GM12878 (cell line): ENCODE results near the gene PIK3C3. TPM values are rescaled to one million over a fixed set of nuclear protein-coding genes. Genes with fewer than 3 reads are reported as not detected.

ENCODE experiments used
- ATAC-seq: fragments of 200-7000 bp; cut with Tn5 transposase; 3 replicates; pipeline ENCODE4 v1.9.1; 2020; ENCODE audit warnings: mild to moderate bottlenecking, moderate library complexity
- BruUV-seq: library from RNA; stranded (reverse); fragments of 400-500 nt; replicated peaks from 2 replicates; lab custom pipeline; 2021; lab: Mats Ljungman, UMichigan
- CTCF ChIA-PET: fragments of 300-600 bp; sonication (Branson Sonifier 250); formaldehyde crosslinking; extraction: SDS; loops from one replicate; lab custom pipeline; 2021; ENCODE audit warnings: inconsistent platforms; lab: Yijun Ruan, JAX
- POLR2A ChIA-PET: fragments of 350-600 bp; formaldehyde crosslinking; extraction: SDS; loops from one replicate; lab custom pipeline; 2021; ENCODE audit warnings: inconsistent platforms; lab: Charles Lee
- RAD21 ChIA-PET: fragments of 300-600 bp; sonication (Branson Sonifier 250); formaldehyde crosslinking; loops from one replicate; lab custom pipeline; 2023; ENCODE audit warnings: antibody characterized with exemption; ENCODE audit not compliant: unreplicated experiment; lab: Charles Lee
- SMC1A ChIA-PET: fragments of 300-600 bp; sonication (Branson Sonifier 250); formaldehyde crosslinking; loops from one replicate; lab custom pipeline; 2023; ENCODE audit not compliant: unreplicated experiment, uncharacterized antibody; lab: Charles Lee
- DNase-seq: peaks from one replicate; pipeline ENCODE4 v3.0.0-alpha.2; 2011; ENCODE audit warnings: low read depth, low spot score
- FAIRE-seq: peaks from 3 replicates; lab custom pipeline; 2011; peaks lifted over from hg19 to GRCh38; lab: Jason Lieb, UNC
- H2AFZ ChIP-seq: 2 replicates; pipeline ENCODE4 v1.6.0; 2011; ENCODE audit warnings: low read depth, low read length, control low read depth; ENCODE audit not compliant: control insufficient read depth
- H3K27ac ChIP-seq: 2 replicates; pipeline ENCODE4 v1.5.1; 2011; ENCODE audit warnings: control low read depth; ENCODE audit not compliant: control insufficient read depth, insufficient read depth
- H3K27me3 ChIP-seq, 2 experiments: replicated peaks in 1 of 2; 2 replicates each; pipeline versions ENCODE4 v1.6.0 to v1.6.1; 2011; ENCODE audit warnings: low read length in 1 of 2; ENCODE audit not compliant: control insufficient read depth in 2 of 2, insufficient read depth in 2 of 2
- H3K36me3 ChIP-seq, 2 experiments: 2 replicates each; pipeline ENCODE4 v1.5.1; 2011; ENCODE audit warnings: low read length in 1 of 2; ENCODE audit not compliant: control insufficient read depth in 2 of 2, insufficient read depth in 2 of 2
- H3K4me1 ChIP-seq: 2 replicates; pipeline ENCODE4 v1.6.1; 2011; ENCODE audit warnings: mild to moderate bottlenecking, low read length, moderate library complexity, mixed read lengths; ENCODE audit not compliant: control insufficient read depth, insufficient read depth
- H3K4me2 ChIP-seq: 2 replicates; pipeline ENCODE4 v1.6.0; 2011; ENCODE audit warnings: control low read depth; ENCODE audit not compliant: control insufficient read depth, insufficient read depth
- H3K4me3 ChIP-seq: fragments of 200-600 bp; sonication (generic); 2 replicates; pipeline ENCODE4 v1.5.1; 2016
- H3K79me2 ChIP-seq: 2 replicates; pipeline ENCODE4 v1.6.0; 2011; ENCODE audit warnings: low read length; ENCODE audit not compliant: control insufficient read depth, insufficient read depth
- H3K9ac ChIP-seq: 2 replicates; pipeline ENCODE4 v1.8.0; 2011; ENCODE audit warnings: low read length, control low read depth, mixed read lengths; ENCODE audit not compliant: control insufficient read depth, insufficient read depth
- H3K9me3 ChIP-seq: replicated peaks from 3 replicates; pipeline ENCODE4 v1.5.1; 2011; ENCODE audit warnings: mild to moderate bottlenecking, low read length; ENCODE audit not compliant: control insufficient read depth, insufficient read depth
- H4K20me1 ChIP-seq: 2 replicates; pipeline ENCODE4 v1.6.0; 2011; ENCODE audit not compliant: control insufficient read depth, insufficient read depth
- ATF7 ChIP-seq: fragments of 450-650 bp; IDR thresholded peaks from 2 replicates; pipeline ENCODE4 v1.6.1; 2016; ENCODE audit warnings: low read depth, mild to moderate bottlenecking
- BHLHE40 ChIP-seq, 2 experiments: fragments of 450-650 bp in 1 of 2; IDR thresholded peaks; 2 replicates each; pipeline ENCODE4 v1.6.1; 2011 to 2017; ENCODE audit warnings: low read depth in 2 of 2, borderline replicate concordance in 1 of 2, improper control_type of control experiment in 1 of 2, low read length in 1 of 2, mild to moderate bottlenecking in 1 of 2
- CBX5 ChIP-seq: sonication (generic); IDR thresholded peaks from 2 replicates; pipeline ENCODE4 v1.6.1; 2016; ENCODE audit warnings: low read depth, moderate library complexity, mild to moderate bottlenecking, inconsistent platforms
- CREB1 ChIP-seq: IDR thresholded peaks from 2 replicates; pipeline ENCODE4 v1.6.1; 2012; ENCODE audit warnings: low read depth, mild to moderate bottlenecking, inconsistent platforms
- CREM ChIP-seq: IDR thresholded peaks from 2 replicates; pipeline ENCODE4 v1.6.1; 2014; ENCODE audit warnings: antibody characterized with exemption, low read depth
- EP300 ChIP-seq, 2 experiments: fragments of 150-350 bp in 1 of 2; IDR thresholded peaks; 2 replicates each; pipeline ENCODE4 v1.6.1; 2011 to 2012; ENCODE audit warnings: low read depth in 2 of 2, low read length in 2 of 2, borderline replicate concordance in 1 of 2, improper control_type of control experiment in 1 of 2, inconsistent platforms in 1 of 2; ENCODE audit not compliant: control insufficient read depth in 1 of 2
- IRF4 ChIP-seq: IDR thresholded peaks from 2 replicates; pipeline ENCODE4 v1.6.1; 2011; ENCODE audit warnings: low read depth, low read length
- JUNB ChIP-seq: IDR thresholded peaks from 2 replicates; pipeline ENCODE4 v1.6.1; 2016; ENCODE audit warnings: antibody characterized with exemption, mild to moderate bottlenecking
- KAT2A ChIP-seq: conservative IDR thresholded peaks from 2 replicates; pipeline ENCODE4 v1.6.1; 2011; ENCODE audit warnings: low read depth, low read length; ENCODE audit not compliant: control insufficient read depth
- KLF5 ChIP-seq: fragments of 450-650 bp; IDR thresholded peaks from 2 replicates; pipeline ENCODE4 v1.6.1; 2014; ENCODE audit warnings: mild to moderate bottlenecking; ENCODE audit not compliant: partially characterized antibody
- MEF2A ChIP-seq: IDR thresholded peaks from 2 replicates; pipeline ENCODE4 v1.6.1; 2011; ENCODE audit warnings: low read depth, mild to moderate bottlenecking, low read length, moderate library complexity; ENCODE audit not compliant: insufficient read depth
- RCOR1 ChIP-seq: conservative IDR thresholded peaks from 2 replicates; pipeline ENCODE4 v1.6.1; 2012; ENCODE audit warnings: low read depth, low read length, improper control_type of control experiment
- RUNX3 ChIP-seq: IDR thresholded peaks from 2 replicates; pipeline ENCODE4 v1.6.1; 2012; ENCODE audit warnings: low read length, inconsistent platforms
- SIX5 ChIP-seq: IDR thresholded peaks from 2 replicates; pipeline ENCODE4 v1.6.1; 2011; ENCODE audit warnings: mild to moderate bottlenecking, low read depth, low read length, moderate library complexity; ENCODE audit not compliant: severe bottlenecking
- SMAD1 ChIP-seq: fragments of 450-650 bp; IDR thresholded peaks from 2 replicates; pipeline ENCODE4 v1.6.1; 2018; ENCODE audit warnings: mild to moderate bottlenecking, low read depth; ENCODE audit not compliant: partially characterized antibody
- TARDBP ChIP-seq: IDR thresholded peaks from 2 replicates; pipeline ENCODE4 v1.6.1; 2016; ENCODE audit warnings: borderline replicate concordance
- ZBED1 ChIP-seq: IDR thresholded peaks from 2 replicates; pipeline ENCODE4 v1.6.1; 2016; ENCODE audit warnings: borderline replicate concordance
- ZNF217 ChIP-seq: fragments of 450-650 bp; IDR thresholded peaks from 2 replicates; pipeline ENCODE4 v1.6.1; 2017; ENCODE audit warnings: antibody characterized with exemption, mild to moderate bottlenecking
- WGBS: methylation state at CpG from one replicate; pipeline ENCODE4 v1.1.6; 2016; ENCODE audit warnings: low lambda C conversion rate; ENCODE audit not compliant: insufficient replicate concordance, insufficient coverage; ENCODE audit errors: missing lambda C conversion rate; 5-methylcytosine and 5-hydroxymethylcytosine counted together
- in situ Hi-C: fragments of 300-500 bp; cut with MboI; formaldehyde crosslinking; loops from 9 replicates; pipeline ENCODE4 v1.14.3; 2018; ENCODE audit warnings: mixed read lengths
- intact Hi-C: fragments of 100-400 bp; cut with micrococcal nuclease; formaldehyde crosslinking; loops from one replicate; pipeline ENCODE4 v1.14.2; 2022; ENCODE audit not compliant: unreplicated experiment
- polyA plus RNA-seq, 11 experiments: library from polyadenylated mRNA; depleted of rRNA in 4 of 11; unstranded in 6 of 11; stranded (reverse) in 5 of 11; fragments of >200 nt; fragmentation: Nextera tagmentation in 4 of 11; fragmentation: Illumina TruSeq in 1 of 11; extraction: Ambion mirVana in 4 of 11; extraction: Trizol in 1 of 11; gene quantifications; 1 replicate in 1 of 11; 2 replicates in 10 of 11; pipeline versions ENCODE4 v1.2.1 to v1.2.3, GENCODE V29; 2011 to 2016; ENCODE audit warnings: inconsistent platforms in 2 of 11, missing spikeins in 2 of 11, low read depth in 1 of 11
- total RNA-seq, 4 experiments: library from RNA; depleted of rRNA in 3 of 4; stranded (reverse); fragments of >200 nt in 3 of 4; fragmentation: Illumina TruSeq in 1 of 4; extraction: Trizol in 1 of 4; gene quantifications; 2 replicates each; pipeline versions ENCODE4 v1.2.1 to v1.2.3, GENCODE V29; 2013 to 2021
- TF ChIP-seq, protein P1 (sequence below): fragments of 450-650 bp; IDR thresholded peaks from 2 replicates; pipeline ENCODE4 v1.6.1; 2016; ENCODE audit warnings: mild to moderate bottlenecking
- TF ChIP-seq, protein P2 (sequence below): IDR thresholded peaks from 2 replicates; pipeline ENCODE4 v1.6.1; 2012; ENCODE audit warnings: low read length, inconsistent platforms
- TF ChIP-seq, protein P3 (sequence below): fragments of 450-650 bp; IDR thresholded peaks from 2 replicates; pipeline ENCODE4 v1.6.1; 2017; ENCODE audit warnings: mild to moderate bottlenecking, low read depth, inconsistent platforms; ENCODE audit not compliant: poor library complexity, severe bottlenecking

PIK3C3 gene
- total and polyA plus RNA-seq, 10 of the 15 experiments (the other 5 are each of a cell fraction or from before 2014, with no cell fraction given): 14.4 to 131 (median 32.4) TPM

DNA sequence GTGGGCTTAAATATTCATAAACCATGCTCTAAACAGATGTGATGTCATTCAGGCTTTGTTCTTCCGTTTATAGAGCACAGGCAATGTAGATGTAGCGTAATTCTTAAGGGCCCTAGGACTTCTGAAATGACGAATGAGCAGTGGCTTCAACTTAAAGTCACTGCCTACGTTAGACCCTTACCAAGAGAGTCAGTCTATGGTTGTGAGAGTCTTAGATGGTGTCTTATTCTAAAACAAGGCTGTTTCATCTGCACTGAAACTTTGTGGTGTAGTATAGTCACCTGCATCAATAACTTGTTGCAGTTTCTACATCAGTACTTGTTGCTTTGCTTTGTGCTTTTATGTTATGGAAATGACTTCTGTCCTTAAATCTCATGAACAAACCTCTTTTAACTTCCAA lies 56.0 kb downstream of the PIK3C3 start:
- H3K4me3 ChIP-seq: no peak overlapping the region
- CTCF ChIA-PET: interaction anchor here (0.9 to 2.8 kb wide), 4 partner anchors 11 to 42 kb away, joined by 3 to 22 read pairs (median 4); no protein-coding TSS in a partner anchor
- peak overlapping the region; percentile 57 for H3K4me2 ChIP-seq
- DNase-seq (peak; percentile 50), ATAC-seq (peak; percentile 99), FAIRE-seq (peak; percentile 88)
- H3K9me3 ChIP-seq: no peaks in the 10 kb centered on the region
- SMC1A ChIA-PET: interaction anchor here (0.7 to 2.2 kb wide), 4 partner anchors 10 to 17 kb away, joined by 3 to 9 read pairs (median 7); no protein-coding TSS in a partner anchor
- peaks cover 17% of the 10 kb centered on the region for H3K4me1 ChIP-seq
- intact Hi-C loops (loop anchor here (1.0 kb wide), 1 partner anchor 14 kb away; no protein-coding TSS in a partner anchor), in situ Hi-C loops (no loop called here)
- H2AFZ ChIP-seq: no peak overlapping the region
- 52% methylated on average over 4 of the region's 4 CpGs for WGBS
- H3K9ac ChIP-seq: no peak overlapping the region
- POLR2A ChIA-PET: interaction anchor here (0.6 kb wide), 1 partner anchor 73 kb away, joined by 3 read pairs; no protein-coding TSS in a partner anchor
- H3K27ac ChIP-seq: peak overlapping the region; percentile 69
- no peaks in the 10 kb centered on the region for H3K27me3 ChIP-seq
- peaks cover 1 to 15% of the 10 kb centered on the region in 2 experiments; a peak in 2 of 4 replicates for H3K36me3 ChIP-seq
- no peaks in the 10 kb centered on the region for H4K20me1 ChIP-seq
- H3K79me2 ChIP-seq: no peaks in the 10 kb centered on the region
- RAD21 ChIA-PET: no interaction called here
- BruUV-seq: no TSS peak
- TF ChIP-seq KAT2A: no peak
- TF ChIP-seq ATF7: peak; percentile 80
- TF ChIP-seq RUNX3: peak; percentile 81
- TF ChIP-seq, protein P1, sequence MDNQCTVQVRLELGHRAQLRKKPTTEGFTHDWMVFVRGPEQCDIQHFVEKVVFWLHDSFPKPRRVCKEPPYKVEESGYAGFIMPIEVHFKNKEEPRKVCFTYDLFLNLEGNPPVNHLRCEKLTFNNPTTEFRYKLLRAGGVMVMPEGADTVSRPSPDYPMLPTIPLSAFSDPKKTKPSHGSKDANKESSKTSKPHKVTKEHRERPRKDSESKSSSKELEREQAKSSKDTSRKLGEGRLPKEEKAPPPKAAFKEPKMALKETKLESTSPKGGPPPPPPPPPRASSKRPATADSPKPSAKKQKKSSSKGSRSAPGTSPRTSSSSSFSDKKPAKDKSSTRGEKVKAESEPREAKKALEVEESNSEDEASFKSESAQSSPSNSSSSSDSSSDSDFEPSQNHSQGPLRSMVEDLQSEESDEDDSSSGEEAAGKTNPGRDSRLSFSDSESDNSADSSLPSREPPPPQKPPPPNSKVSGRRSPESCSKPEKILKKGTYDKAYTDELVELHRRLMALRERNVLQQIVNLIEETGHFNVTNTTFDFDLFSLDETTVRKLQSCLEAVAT: no peak
- no peak for TF ChIP-seq ZNF217
- TF ChIP-seq, protein P2, sequence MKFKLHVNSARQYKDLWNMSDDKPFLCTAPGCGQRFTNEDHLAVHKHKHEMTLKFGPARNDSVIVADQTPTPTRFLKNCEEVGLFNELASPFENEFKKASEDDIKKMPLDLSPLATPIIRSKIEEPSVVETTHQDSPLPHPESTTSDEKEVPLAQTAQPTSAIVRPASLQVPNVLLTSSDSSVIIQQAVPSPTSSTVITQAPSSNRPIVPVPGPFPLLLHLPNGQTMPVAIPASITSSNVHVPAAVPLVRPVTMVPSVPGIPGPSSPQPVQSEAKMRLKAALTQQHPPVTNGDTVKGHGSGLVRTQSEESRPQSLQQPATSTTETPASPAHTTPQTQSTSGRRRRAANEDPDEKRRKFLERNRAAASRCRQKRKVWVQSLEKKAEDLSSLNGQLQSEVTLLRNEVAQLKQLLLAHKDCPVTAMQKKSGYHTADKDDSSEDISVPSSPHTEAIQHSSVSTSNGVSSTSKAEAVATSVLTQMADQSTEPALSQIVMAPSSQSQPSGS: peak; percentile 62
- peak; percentile 87 for TF ChIP-seq CREM
- TF ChIP-seq MEF2A: no peak
- TF ChIP-seq KLF5: no peak
- TF ChIP-seq JUNB: peak; percentile 52
- peak; percentile 94 for TF ChIP-seq CREB1
- no peak for TF ChIP-seq SMAD1
- TF ChIP-seq CBX5: no peak
- no peak for TF ChIP-seq RCOR1
- TF ChIP-seq TARDBP: no peak
- 0 out of 4 replicates have a peak, but pooled peaks of 1 of the 2 experiments have one; percentile 10 for TF ChIP-seq EP300 (IDR thresholded peaks at IDR 0.05; ENCODE audit: borderline replicate concordance in 1 of 2, control insufficient read depth in 1 of 2, low read depth in 2 of 2, low read length in 2 of 2)
- peak; percentile 82 to 85; a peak in 3 of 4 replicates for TF ChIP-seq BHLHE40 (IDR thresholded peaks at IDR 0.05; ENCODE audit: borderline replicate concordance in 1 of 2, low read depth in 2 of 2, low read length in 1 of 2)
- 0 out of 2 replicates have a peak, but pooled peaks have one; percentile 50 for TF ChIP-seq IRF4
- peak; percentile 42; the same call in 1 of the 2 replicates for TF ChIP-seq ZBED1
- no peak for TF ChIP-seq SIX5
- TF ChIP-seq, protein P3, sequence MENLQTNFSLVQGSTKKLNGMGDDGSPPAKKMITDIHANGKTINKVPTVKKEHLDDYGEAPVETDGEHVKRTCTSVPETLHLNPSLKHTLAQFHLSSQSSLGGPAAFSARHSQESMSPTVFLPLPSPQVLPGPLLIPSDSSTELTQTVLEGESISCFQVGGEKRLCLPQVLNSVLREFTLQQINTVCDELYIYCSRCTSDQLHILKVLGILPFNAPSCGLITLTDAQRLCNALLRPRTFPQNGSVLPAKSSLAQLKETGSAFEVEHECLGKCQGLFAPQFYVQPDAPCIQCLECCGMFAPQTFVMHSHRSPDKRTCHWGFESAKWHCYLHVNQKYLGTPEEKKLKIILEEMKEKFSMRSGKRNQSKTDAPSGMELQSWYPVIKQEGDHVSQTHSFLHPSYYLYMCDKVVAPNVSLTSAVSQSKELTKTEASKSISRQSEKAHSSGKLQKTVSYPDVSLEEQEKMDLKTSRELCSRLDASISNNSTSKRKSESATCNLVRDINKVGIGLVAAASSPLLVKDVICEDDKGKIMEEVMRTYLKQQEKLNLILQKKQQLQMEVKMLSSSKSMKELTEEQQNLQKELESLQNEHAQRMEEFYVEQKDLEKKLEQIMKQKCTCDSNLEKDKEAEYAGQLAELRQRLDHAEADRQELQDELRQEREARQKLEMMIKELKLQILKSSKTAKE: no peak
